Osteocyte (in vitro differentiated cells): ENCODE data around the gene CCND1. TPM values are rescaled to one million over a fixed set of nuclear protein-coding genes. Genes with fewer than 3 reads are reported as not detected.

ENCODE experiments used
- DNase-seq: peaks from one replicate; pipeline ENCODE4 v3.0.0; 2021; ENCODE audit warnings: mixed read lengths; ENCODE audit not compliant: unreplicated experiment; ENCODE audit errors: extremely low spot score
- H3K27ac Mint-ChIP-seq: one replicate; pipeline ENCODE4 v1.8.0; 2021; ENCODE audit warnings: mild to moderate bottlenecking, mixed read lengths; ENCODE audit not compliant: unreplicated experiment
- H3K27me3 Mint-ChIP-seq: one replicate; pipeline ENCODE4 v1.8.0; 2021; ENCODE audit warnings: mixed read lengths; ENCODE audit not compliant: unreplicated experiment
- H3K36me3 Mint-ChIP-seq: one replicate; pipeline ENCODE4 v1.8.0; 2021; ENCODE audit warnings: mixed read lengths; ENCODE audit not compliant: unreplicated experiment
- H3K4me1 Mint-ChIP-seq: one replicate; pipeline ENCODE4 v1.8.0; 2021; ENCODE audit warnings: mixed read lengths; ENCODE audit not compliant: unreplicated experiment
- H3K4me3 Mint-ChIP-seq: one replicate; pipeline ENCODE4 v1.8.0; 2021; ENCODE audit warnings: mild to moderate bottlenecking, moderate library complexity, mixed read lengths; ENCODE audit not compliant: unreplicated experiment
- H3K9me3 Mint-ChIP-seq: one replicate; pipeline ENCODE4 v1.8.0; 2021; ENCODE audit warnings: mixed read lengths; ENCODE audit not compliant: unreplicated experiment
- CTCF ChIP-seq: fragments of 200-600 bp; sonication (generic); IDR thresholded peaks from 2 replicates; pipeline ENCODE4 v1.5.0; 2021; ENCODE audit warnings: antibody characterized with exemption, mild to moderate bottlenecking, moderate library complexity
- total RNA-seq: library from RNA; stranded (reverse); gene quantifications from 2 replicates; pipeline ENCODE4 v1.2.1, GENCODE V29; 2021

CCND1 gene
- total RNA-seq, 1 donor from 2014 or later: 180 TPM

- peaks cover 2% of the 10 kb centered on the region for H3K27me3 Mint-ChIP-seq
- H3K9me3 Mint-ChIP-seq: peaks cover 8% of the 10 kb centered on the region
- no peak for DNase-seq
Observed at GRCh38 chr11:69609351-69609750, 31.6 kb upstream of the CCND1 start.

GRCh38 chr11:69611548-69612526, 29.1 kb upstream of the CCND1 start:
- Mint-ChIP-seq H3K4me1 (peaks cover 3% of the 10 kb centered on the region), H3K27me3 (no peaks in the 10 kb centered on the region), H3K4me3 (no peak overlapping the region), H3K9me3 (peaks cover 8% of the 10 kb centered on the region), H3K36me3 (peaks cover 2% of the 10 kb centered on the region), H3K27ac (no peak overlapping the region)
- no peak for DNase-seq
- no peak for TF ChIP-seq CTCF

More at GRCh38 chr11:69609351-69609750, 31.6 kb upstream of the CCND1 start:
- no peak for TF ChIP-seq CTCF
- Mint-ChIP-seq H3K36me3 (peaks cover 2% of the 10 kb centered on the region), H3K27ac (no peak overlapping the region), H3K4me1 (peaks cover 3% of the 10 kb centered on the region), H3K4me3 (no peak overlapping the region)

- no peak overlapping the region for H3K27ac Mint-ChIP-seq
- no peak overlapping the region for H3K4me3 Mint-ChIP-seq
- H3K36me3 Mint-ChIP-seq: no peaks in the 10 kb centered on the region
- no peaks in the 10 kb centered on the region for H3K27me3 Mint-ChIP-seq
- H3K9me3 Mint-ChIP-seq: peaks cover 2% of the 10 kb centered on the region
- peaks cover 3% of the 10 kb centered on the region for H3K4me1 Mint-ChIP-seq
- no peak for DNase-seq
- no peak for TF ChIP-seq CTCF
Observed at GRCh38 chr11:69613594-69613993, 27.4 kb upstream of the CCND1 start.

GRCh38 chr11:69614085-69614484, 26.9 kb upstream of the CCND1 start:
- Mint-ChIP-seq H3K36me3 (no peaks in the 10 kb centered on the region), H3K4me3 (no peak overlapping the region), H3K4me1 (peaks cover 3% of the 10 kb centered on the region), H3K9me3 (no peaks in the 10 kb centered on the region), H3K27me3 (no peaks in the 10 kb centered on the region), H3K27ac (no peak overlapping the region)
- no peak for DNase-seq
- no peak for TF ChIP-seq CTCF

GRCh38 chr11:69615545-69616278, 25.2 kb upstream of the CCND1 start:
- no peak overlapping the region for H3K4me3 Mint-ChIP-seq
- H3K27ac Mint-ChIP-seq: no peak overlapping the region

More at GRCh38 chr11:69615545-69616278, 25.2 kb upstream of the CCND1 start:
- no peak for TF ChIP-seq CTCF
- Mint-ChIP-seq H3K9me3 (no peaks in the 10 kb centered on the region), H3K4me1 (peaks cover 3% of the 10 kb centered on the region), H3K36me3 (no peaks in the 10 kb centered on the region), H3K27me3 (no peaks in the 10 kb centered on the region)
- no peak for DNase-seq
